GM19099 (cell line): Measurements from ENCODE around the gene MTRF1.

Experiments used
- POLR2A ChIP-seq: IDR thresholded peaks from 3 replicates; pipeline ENCODE4 v1.6.1; 2011; ENCODE audit warnings: low read depth; ENCODE audit not compliant: insufficient read length; ENCODE audit errors: extremely low read depth

The MTRF1 gene

DNA sequence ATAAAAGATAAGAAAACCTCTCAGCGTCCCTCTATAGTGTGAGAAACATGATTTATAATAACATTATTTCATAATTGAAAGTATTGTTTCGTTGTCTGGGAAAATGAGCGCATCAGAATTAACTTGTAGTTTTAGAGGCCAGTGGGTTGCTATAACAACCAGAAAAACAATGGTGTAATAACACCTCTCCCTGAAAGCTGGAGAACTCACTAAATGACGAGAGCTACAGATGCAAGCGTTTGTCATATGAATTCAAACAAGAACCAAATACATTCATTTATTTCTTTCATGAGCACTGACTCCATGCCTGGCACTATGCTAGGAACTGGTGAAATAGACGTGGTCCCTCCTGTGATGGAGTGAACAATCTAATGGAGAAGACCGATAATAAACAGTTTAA lies 85.3 kb downstream of the MTRF1 start:
- no peak for TF ChIP-seq POLR2A

- TF ChIP-seq POLR2A: no peak
Observed at GRCh38 chr13:41177616-41178015, 85.8 kb downstream of the MTRF1 start.
